MM.1S (cell line): ENCODE data around the gene EXOC6.
A peak's percentile ranks its signal among the peaks of the same experiment; 100 is the strongest.

ENCODE experiments used
- DNase-seq: peaks from one replicate; pipeline ENCODE4 v3.0.0-alpha.2; 2015
- H2AFZ ChIP-seq: fragments of 300-600 bp; sonication (generic); 2 replicates; pipeline ENCODE4 v1.6.0; 2016; ENCODE audit warnings: antibody characterized with exemption, low read length
- H3F3A ChIP-seq: fragments of 300-600 bp; sonication (generic); 2 replicates; pipeline ENCODE4 v1.6.1; 2016; ENCODE audit warnings: mild to moderate bottlenecking, antibody characterized with exemption, low read length, moderate library complexity, mixed read lengths; ENCODE audit not compliant: insufficient read depth
- H3K27ac ChIP-seq: fragments of 300-600 bp; sonication (generic); 2 replicates; pipeline ENCODE4 v1.5.1; 2016; ENCODE audit warnings: mild to moderate bottlenecking, low read length
- H3K27me3 ChIP-seq: fragments of 300-600 bp; sonication (generic); replicated peaks from 2 replicates; pipeline ENCODE4 v1.6.0; 2016; ENCODE audit warnings: low read length; ENCODE audit not compliant: insufficient read depth
- H3K36me3 ChIP-seq: fragments of 300-600 bp; sonication (generic); replicated peaks from 2 replicates; pipeline ENCODE4 v1.6.1; 2016; ENCODE audit warnings: mild to moderate bottlenecking, low read length, mixed read lengths; ENCODE audit not compliant: insufficient read depth
- H3K4me1 ChIP-seq: fragments of 300-600 bp; sonication (generic); 2 replicates; pipeline ENCODE4 v1.6.1; 2016; ENCODE audit warnings: low read length, mixed read lengths
- H3K4me2 ChIP-seq: fragments of 300-600 bp; sonication (generic); 2 replicates; pipeline ENCODE4 v1.6.0; 2016; ENCODE audit warnings: low read depth, low read length
- H3K4me3 ChIP-seq: fragments of 300-600 bp; sonication (generic); 2 replicates; pipeline ENCODE4 v1.5.1; 2016; ENCODE audit warnings: low read length, mixed read lengths
- H3K79me2 ChIP-seq: fragments of 300-600 bp; sonication (generic); 2 replicates; pipeline ENCODE4 v1.6.1; 2016; ENCODE audit warnings: mixed run types, low read length, mixed read lengths
- H3K9ac ChIP-seq: fragments of 300-600 bp; sonication (generic); 2 replicates; pipeline ENCODE4 v1.6.1; 2016; ENCODE audit warnings: low read length, mixed read lengths
- H3K9me2 ChIP-seq: fragments of 300-600 bp; sonication (generic); replicated peaks from 2 replicates; pipeline ENCODE4 v1.6.1; 2016; ENCODE audit warnings: mild to moderate bottlenecking, low read length, mixed read lengths; ENCODE audit not compliant: insufficient read depth
- H3K9me3 ChIP-seq: fragments of 300-600 bp; sonication (generic); replicated peaks from 2 replicates; pipeline ENCODE4 v1.6.1; 2016; ENCODE audit warnings: mild to moderate bottlenecking, low read length, mixed read lengths; ENCODE audit not compliant: insufficient read depth
- H4K20me1 ChIP-seq: fragments of 300-600 bp; sonication (generic); 2 replicates; pipeline ENCODE4 v1.6.1; 2016; ENCODE audit warnings: mild to moderate bottlenecking, low read length, moderate library complexity, mixed read lengths; ENCODE audit not compliant: insufficient read depth
- EZH2 ChIP-seq: fragments of 300-600 bp; sonication (generic); optimal IDR thresholded peaks from 2 replicates; pipeline ENCODE3; 2017; ENCODE audit warnings: low read depth, mild to moderate bottlenecking, antibody characterized with exemption, low read length, mixed read lengths
- EZH2phosphoT487 ChIP-seq: fragments of 300-600 bp; sonication (generic); IDR thresholded peaks from 2 replicates; pipeline ENCODE4 v1.6.1; 2018; ENCODE audit warnings: antibody characterized with exemption, low read length
- TF ChIP-seq, protein P1 (sequence below): fragments of 300-600 bp; sonication (generic); IDR thresholded peaks from 2 replicates; pipeline ENCODE4 v1.5.1; 2016; ENCODE audit warnings: antibody characterized with exemption, low read length, mixed read lengths

Gene EXOC6

GRCh38 chr10:92965314-92965713 lies 117.0 kb downstream of the EXOC6 start:
- Histone ChIP-seq H3K4me3 (no peak overlapping the region), H3K27me3 (no peaks in the 10 kb centered on the region), H2AFZ (no peak overlapping the region), H4K20me1 (no peaks in the 10 kb centered on the region), H3K36me3 (no peaks in the 10 kb centered on the region), H3K4me1 (no peaks in the 10 kb centered on the region), H3K9ac (no peak overlapping the region), H3K27ac (no peak overlapping the region), H3K9me3 (no peaks in the 10 kb centered on the region), H3F3A (no peaks in the 10 kb centered on the region), H3K79me2 (no peaks in the 10 kb centered on the region), H3K4me2 (no peak overlapping the region), H3K9me2 (no peaks in the 10 kb centered on the region)
- TF ChIP-seq EZH2phosphoT487: no peak
- TF ChIP-seq EZH2: no peak
- TF ChIP-seq, protein P1, sequence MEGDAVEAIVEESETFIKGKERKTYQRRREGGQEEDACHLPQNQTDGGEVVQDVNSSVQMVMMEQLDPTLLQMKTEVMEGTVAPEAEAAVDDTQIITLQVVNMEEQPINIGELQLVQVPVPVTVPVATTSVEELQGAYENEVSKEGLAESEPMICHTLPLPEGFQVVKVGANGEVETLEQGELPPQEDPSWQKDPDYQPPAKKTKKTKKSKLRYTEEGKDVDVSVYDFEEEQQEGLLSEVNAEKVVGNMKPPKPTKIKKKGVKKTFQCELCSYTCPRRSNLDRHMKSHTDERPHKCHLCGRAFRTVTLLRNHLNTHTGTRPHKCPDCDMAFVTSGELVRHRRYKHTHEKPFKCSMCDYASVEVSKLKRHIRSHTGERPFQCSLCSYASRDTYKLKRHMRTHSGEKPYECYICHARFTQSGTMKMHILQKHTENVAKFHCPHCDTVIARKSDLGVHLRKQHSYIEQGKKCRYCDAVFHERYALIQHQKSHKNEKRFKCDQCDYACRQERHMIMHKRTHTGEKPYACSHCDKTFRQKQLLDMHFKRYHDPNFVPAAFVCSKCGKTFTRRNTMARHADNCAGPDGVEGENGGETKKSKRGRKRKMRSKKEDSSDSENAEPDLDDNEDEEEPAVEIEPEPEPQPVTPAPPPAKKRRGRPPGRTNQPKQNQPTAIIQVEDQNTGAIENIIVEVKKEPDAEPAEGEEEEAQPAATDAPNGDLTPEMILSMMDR: peak; percentile 66
- DNase-seq: peak; percentile 66

DNA sequence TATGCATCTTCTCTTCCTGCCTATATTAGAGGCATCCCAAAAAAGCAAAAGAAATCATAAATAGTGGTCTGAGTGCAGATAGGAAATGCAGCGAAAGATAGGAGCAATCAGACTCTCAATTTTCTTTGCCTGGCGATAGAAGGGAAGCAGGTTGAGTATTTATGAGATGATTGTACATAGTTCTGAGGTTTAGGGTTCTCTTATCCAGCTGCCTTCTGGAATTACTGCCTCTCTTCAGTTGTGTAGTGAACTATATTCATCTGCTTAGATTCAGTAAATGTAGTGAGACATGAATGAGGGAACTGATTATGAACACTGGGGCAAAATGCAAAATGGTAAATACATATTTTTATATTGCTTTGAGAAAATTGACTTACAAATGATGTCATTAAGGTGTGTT lies 119.3 kb downstream of the EXOC6 start:
- Histone ChIP-seq H3K36me3 (no peaks in the 10 kb centered on the region), H3K27me3 (no peaks in the 10 kb centered on the region), H3F3A (no peaks in the 10 kb centered on the region), H3K9me2 (no peaks in the 10 kb centered on the region), H3K27ac (no peak overlapping the region), H3K9me3 (no peaks in the 10 kb centered on the region), H3K4me1 (no peaks in the 10 kb centered on the region), H3K4me2 (no peak overlapping the region), H3K4me3 (no peak overlapping the region), H2AFZ (no peak overlapping the region), H3K9ac (no peak overlapping the region), H3K79me2 (no peaks in the 10 kb centered on the region), H4K20me1 (no peaks in the 10 kb centered on the region)
- TF ChIP-seq EZH2: no peak
- no peak for TF ChIP-seq EZH2phosphoT487
- TF ChIP-seq, protein P1: no peak
- DNase-seq: no peak

GRCh38 chr10:92969151-92969550 lies 120.8 kb downstream of the EXOC6 start:
- H3K27ac ChIP-seq: no peak overlapping the region
- H3K9me2 ChIP-seq: no peaks in the 10 kb centered on the region
- no peak overlapping the region for H2AFZ ChIP-seq
- no peak overlapping the region for H3K4me3 ChIP-seq
- H3K36me3 ChIP-seq: no peaks in the 10 kb centered on the region
- H3K79me2 ChIP-seq: no peaks in the 10 kb centered on the region
- no peaks in the 10 kb centered on the region for H3K27me3 ChIP-seq
- H3K4me2 ChIP-seq: no peak overlapping the region
- no peaks in the 10 kb centered on the region for H3F3A ChIP-seq
- no peaks in the 10 kb centered on the region for H4K20me1 ChIP-seq
- no peak for TF ChIP-seq EZH2phosphoT487
- no peaks in the 10 kb centered on the region for H3K9me3 ChIP-seq
- DNase-seq: no peak
- H3K9ac ChIP-seq: no peak overlapping the region
- no peaks in the 10 kb centered on the region for H3K4me1 ChIP-seq

DNA sequence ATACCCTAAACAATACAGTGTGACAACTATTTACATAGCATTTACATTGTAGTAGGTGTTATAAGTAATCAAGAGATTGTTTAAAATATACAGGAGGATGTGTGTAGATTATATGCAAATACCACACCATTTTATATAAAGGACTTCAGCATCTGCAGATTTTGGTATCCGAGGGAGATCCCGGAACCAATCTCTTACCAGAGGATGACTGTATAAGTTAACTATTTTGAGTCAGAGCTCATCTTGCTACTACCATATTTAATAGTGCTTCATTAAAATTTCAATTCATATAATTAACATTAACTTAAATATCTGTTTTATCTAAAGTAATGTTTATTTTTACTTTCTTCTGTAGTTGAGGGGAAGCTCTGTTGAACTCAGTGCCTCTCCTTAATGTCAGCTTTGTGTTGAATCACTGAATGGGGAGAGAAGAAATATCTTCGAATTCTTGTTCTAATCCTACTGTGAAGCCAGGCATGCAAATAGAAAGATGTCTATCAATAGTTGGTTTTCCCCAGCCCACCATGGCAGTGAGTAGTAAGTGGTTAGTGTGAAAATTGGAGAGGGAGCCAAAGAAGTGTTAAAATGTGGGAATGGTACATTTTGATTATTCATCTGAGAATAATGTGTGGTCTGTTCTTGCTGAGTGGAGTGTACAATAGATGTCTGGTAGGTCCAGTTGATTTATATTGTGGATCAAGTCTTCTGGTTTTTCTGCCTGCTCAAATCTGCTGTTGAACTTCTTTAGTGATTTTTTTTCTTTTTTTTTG lies 122.2 kb downstream of the EXOC6 start:
- no peaks in the 10 kb centered on the region for H3F3A ChIP-seq
- H2AFZ ChIP-seq: no peak overlapping the region
- no peaks in the 10 kb centered on the region for H3K27me3 ChIP-seq
- TF ChIP-seq, protein P1: no peak
- no peak for TF ChIP-seq EZH2phosphoT487
- TF ChIP-seq EZH2: no peak
- no peaks in the 10 kb centered on the region for H3K4me1 ChIP-seq
- no peak overlapping the region for H3K27ac ChIP-seq
- no peak overlapping the region for H3K4me3 ChIP-seq
- no peak overlapping the region for H3K9ac ChIP-seq
- no peaks in the 10 kb centered on the region for H3K79me2 ChIP-seq
- no peaks in the 10 kb centered on the region for H4K20me1 ChIP-seq
- H3K9me3 ChIP-seq: no peaks in the 10 kb centered on the region
- no peaks in the 10 kb centered on the region for H3K36me3 ChIP-seq
- no peak for DNase-seq
- H3K4me2 ChIP-seq: no peak overlapping the region
- no peaks in the 10 kb centered on the region for H3K9me2 ChIP-seq
